Gastrocnemius medialis (tissue), 4 donors: ENCODE results near the gene OR2V2.

Experiments
- POLR2A ChIP-seq, 2 donors: fragments of 450-650 bp; IDR thresholded peaks; one replicate each; pipeline ENCODE4 v1.6.1; 2017; ENCODE audit warnings: antibody characterized with exemption in 2 of 2, mild to moderate bottlenecking in 2 of 2, moderate library complexity in 2 of 2
- TF ChIP-seq, protein P1 (sequence below), 5 experiments: fragments of 450-650 bp in 3 of 5; fragments of 200-600 bp in 2 of 5; sonication (generic) in 2 of 5; IDR thresholded peaks in 4 of 5; conservative IDR thresholded peaks in 1 of 5; 1 replicate in 4 of 5; 2 replicates in 1 of 5; pipeline ENCODE4 v1.5.1; 2016 to 2019; ENCODE audit warnings: antibody characterized with exemption in 5 of 5, mild to moderate bottlenecking in 3 of 5, moderate library complexity in 3 of 5

DNA sequence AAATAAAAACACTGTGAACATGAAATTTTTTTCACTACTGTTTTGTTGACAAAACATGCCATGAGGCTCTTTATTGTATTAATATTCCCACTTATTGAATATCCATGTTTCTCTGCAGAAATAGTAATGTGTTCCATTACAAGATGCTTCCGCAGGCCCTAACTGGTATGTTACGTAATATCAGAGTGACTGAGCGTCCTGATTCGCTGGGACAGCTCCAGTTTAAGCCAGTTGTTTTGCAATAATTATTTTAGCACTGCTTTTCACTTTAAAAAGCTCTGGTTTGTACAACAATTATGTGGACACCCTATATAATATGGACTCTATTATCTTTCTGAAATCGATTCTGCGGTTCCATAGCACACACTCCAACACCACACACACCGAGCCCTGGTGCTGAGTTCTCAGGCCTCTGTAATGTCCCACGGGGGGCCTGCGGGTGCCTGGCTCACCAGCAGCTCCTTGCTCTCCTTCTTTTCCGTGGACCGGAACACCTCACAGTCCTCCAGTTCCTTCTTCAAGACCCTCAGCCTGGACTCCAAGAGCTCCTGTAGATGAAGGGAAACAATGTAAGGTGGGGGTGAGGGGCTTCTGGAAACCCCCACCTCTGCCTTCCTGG, 55.8 kb downstream of the OR2V2 start:
- TF ChIP-seq, protein P1, sequence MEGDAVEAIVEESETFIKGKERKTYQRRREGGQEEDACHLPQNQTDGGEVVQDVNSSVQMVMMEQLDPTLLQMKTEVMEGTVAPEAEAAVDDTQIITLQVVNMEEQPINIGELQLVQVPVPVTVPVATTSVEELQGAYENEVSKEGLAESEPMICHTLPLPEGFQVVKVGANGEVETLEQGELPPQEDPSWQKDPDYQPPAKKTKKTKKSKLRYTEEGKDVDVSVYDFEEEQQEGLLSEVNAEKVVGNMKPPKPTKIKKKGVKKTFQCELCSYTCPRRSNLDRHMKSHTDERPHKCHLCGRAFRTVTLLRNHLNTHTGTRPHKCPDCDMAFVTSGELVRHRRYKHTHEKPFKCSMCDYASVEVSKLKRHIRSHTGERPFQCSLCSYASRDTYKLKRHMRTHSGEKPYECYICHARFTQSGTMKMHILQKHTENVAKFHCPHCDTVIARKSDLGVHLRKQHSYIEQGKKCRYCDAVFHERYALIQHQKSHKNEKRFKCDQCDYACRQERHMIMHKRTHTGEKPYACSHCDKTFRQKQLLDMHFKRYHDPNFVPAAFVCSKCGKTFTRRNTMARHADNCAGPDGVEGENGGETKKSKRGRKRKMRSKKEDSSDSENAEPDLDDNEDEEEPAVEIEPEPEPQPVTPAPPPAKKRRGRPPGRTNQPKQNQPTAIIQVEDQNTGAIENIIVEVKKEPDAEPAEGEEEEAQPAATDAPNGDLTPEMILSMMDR (IDR thresholded peaks at IDR 0.05 in 4 of 5, conservative IDR thresholded peaks at IDR 0.05 in 1 of 5): no peak
- TF ChIP-seq POLR2A (IDR thresholded peaks at IDR 0.05): no peak
